NCI-H1092 treated with DMSO at 0.1 percent for 48 hours (cell line): ENCODE results near the gene ZMIZ2.
"Not testable (repeated sequence)": the region's sequence is repeated elsewhere in the genome, so short reads cannot be mapped to it uniquely, and the experiment has no call there.

Experiments
- DNase-seq: peaks from one replicate; lab custom pipeline; 2025; lab: John Stamatoyannopoulos, UW

The ZMIZ2 gene

GRCh38 chr7:44769776-44770294, 21.2 kb downstream of the ZMIZ2 start:
- DNase-seq: no peak

- DNase-seq: no peak
Observed at GRCh38 chr7:44771358-44771757, 22.7 kb downstream of the ZMIZ2 start.

- no peak for DNase-seq
Observed at GRCh38 chr7:44772440-44772839, 23.8 kb downstream of the ZMIZ2 start.

- DNase-seq: no peak
Observed at GRCh38 chr7:44772867-44773266, 24.2 kb downstream of the ZMIZ2 start.

GRCh38 chr7:44774486-44774885, 25.8 kb downstream of the ZMIZ2 start:
- DNase-seq: not testable (repeated sequence)

GRCh38 chr7:44775383-44776107, 26.9 kb downstream of the ZMIZ2 start:
- no peak for DNase-seq

- DNase-seq: no peak
Observed at GRCh38 chr7:44776211-44776610, 27.6 kb downstream of the ZMIZ2 start.

- DNase-seq: no peak
Observed at GRCh38 chr7:44782460-44782859, 33.8 kb downstream of the ZMIZ2 start.

GRCh38 chr7:44783407-44783806, 34.8 kb downstream of the ZMIZ2 start:
- no peak for DNase-seq

GRCh38 chr7:44784364-44784763, 35.7 kb downstream of the ZMIZ2 start:
- DNase-seq: no peak

DNA sequence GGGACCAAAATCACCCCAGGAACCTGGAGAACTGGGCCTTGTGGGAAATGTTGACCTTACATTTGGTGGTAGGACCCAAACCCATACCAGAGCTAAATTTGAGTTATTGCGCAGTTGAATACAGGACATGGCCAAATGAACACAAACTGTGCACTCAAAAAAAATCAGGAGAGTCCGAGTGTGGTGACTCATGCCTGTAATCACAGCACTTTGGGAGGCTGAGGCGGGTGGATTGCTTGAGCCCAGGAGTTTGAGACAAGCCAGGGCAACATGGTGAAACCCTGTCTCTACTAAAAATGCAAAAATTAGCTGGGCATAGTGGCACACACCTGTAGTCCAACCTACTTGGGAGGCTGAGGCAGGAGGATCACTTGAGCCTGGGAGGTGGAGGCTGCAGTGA, 36.6 kb downstream of the ZMIZ2 start:
- not testable (repeated sequence) for DNase-seq

DNA sequence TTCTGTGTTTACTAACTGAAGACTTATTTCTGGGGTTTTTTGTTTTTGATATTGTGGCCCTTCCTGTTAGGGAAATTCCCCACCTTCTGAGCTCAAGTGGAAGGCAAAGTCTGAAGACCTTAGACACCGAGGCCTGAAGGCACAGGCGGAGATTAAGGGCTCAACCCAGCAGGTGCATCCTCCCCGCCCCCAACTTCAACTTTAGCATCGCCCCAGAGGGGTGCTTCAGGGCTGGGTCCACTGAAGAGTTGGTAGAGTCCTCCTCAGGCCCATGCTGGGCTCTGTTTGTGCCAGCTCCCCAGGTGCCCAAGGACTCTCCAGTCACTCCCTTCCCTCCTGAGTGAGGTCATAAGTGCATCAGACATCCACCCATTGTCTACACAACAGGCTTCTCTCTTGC, 38.4 kb downstream of the ZMIZ2 start:
- DNase-seq: no peak

GRCh38 chr7:44787762-44788161, 39.1 kb downstream of the ZMIZ2 start:
- no peak for DNase-seq

GRCh38 chr7:44789990-44790389, 41.3 kb downstream of the ZMIZ2 start:
- no peak for DNase-seq

DNA sequence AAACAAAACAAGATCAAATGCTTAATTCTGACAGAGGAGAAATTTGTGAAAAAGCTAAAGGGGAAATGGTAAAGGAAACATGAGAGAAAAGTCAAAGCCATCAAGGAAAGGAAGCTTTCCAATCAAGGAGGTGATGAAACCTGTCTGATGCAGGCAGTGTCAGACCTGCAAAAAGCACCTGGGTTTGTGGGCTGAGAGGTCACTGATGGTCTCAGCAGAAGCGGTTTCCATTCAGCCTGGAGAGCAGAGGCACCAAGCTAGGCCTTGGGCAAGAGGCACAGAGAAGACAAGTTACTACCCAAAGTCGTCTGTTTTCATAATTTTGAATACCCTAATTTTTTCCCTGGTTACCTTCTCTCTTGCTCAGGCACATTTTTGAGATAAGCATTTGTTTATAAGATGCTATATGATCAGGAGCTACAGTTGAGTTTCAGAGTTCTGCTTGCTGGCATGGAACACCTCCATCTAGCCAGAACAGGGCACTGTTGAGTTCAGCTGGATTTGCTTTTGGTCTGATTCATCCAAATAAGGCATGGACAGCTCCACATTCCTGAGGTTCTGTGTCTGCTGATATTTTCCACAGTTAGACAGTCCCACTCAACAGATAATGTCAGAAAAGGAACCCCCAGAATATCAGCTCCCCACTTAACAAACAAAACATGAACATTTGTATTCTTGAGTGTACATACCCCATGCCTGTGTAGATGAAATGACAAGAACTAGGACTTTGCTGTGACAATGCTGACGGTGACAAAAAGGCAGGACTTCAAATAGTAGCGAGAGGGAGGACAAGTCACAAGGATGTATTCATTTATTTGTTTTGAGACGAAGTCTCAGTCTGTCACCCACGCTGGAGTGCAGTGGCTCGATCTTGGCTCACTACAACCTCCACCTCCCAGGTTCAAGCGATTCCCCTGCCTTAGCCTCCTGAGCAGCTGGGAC, 42.9 kb downstream of the ZMIZ2 start:
- DNase-seq: no peak

- DNase-seq: no peak
Observed at GRCh38 chr7:44793919-44794318, 45.3 kb downstream of the ZMIZ2 start.

GRCh38 chr7:44794331-44794730, 45.7 kb downstream of the ZMIZ2 start:
- no peak for DNase-seq

DNA sequence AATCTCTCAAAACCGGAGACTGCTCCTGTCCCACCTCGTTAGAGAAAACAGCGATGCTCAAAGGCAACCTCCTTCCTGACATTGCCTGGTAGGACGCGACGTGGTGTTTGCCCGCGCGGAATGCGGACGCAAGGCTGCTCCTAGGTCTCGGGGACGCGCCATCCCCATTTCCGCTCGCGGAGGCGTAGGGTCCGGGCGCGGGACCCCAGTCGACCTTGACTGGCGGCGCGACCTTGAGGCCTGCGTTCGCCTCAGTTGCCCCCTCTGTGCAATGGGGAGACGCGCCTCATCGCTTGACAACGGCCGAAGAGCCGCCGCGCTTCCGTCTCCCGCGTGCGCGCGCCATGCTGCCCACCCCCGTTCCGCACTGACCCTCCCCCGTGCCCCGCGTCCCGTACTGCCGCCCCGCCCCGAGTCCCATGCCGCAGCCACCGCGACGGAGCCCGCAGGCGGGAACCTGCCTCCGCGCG, 47.4 kb downstream of the ZMIZ2 start:
- peak; percentile 72 for DNase-seq

- peak; percentile 98 for DNase-seq
Observed at GRCh38 chr7:44796504-44797328, 48.1 kb downstream of the ZMIZ2 start, which contains the start of gene PPIA. PPIA (plus strand) TSS chr7:44796681; CDS start chr7:44796725, 44 bp downstream.

- peak; percentile 82 for DNase-seq
Observed at GRCh38 chr7:44797329-44798258, 48.9 kb downstream of the ZMIZ2 start.
